OCI-LY7 (cell line): ENCODE data around the gene ROCK1. TPM values are rescaled to one million over a fixed set of nuclear protein-coding genes. Genes with fewer than 3 reads are reported as not detected.
A peak's percentile ranks its signal among the peaks of the same experiment; 100 is the strongest.

ENCODE experiments used
- Bru-seq: library from RNA; stranded (reverse); fragments of 400-500 nt; gene quantifications from one replicate; lab custom pipeline; 2021; lab: Mats Ljungman, UMichigan
- BruChase-seq, 2 experiments: library from RNA; stranded (reverse); fragments of 400-500 nt; gene quantifications; one replicate each; lab custom pipeline; 2021; lab: Mats Ljungman, UMichigan
- BruUV-seq: library from RNA; stranded (reverse); fragments of 400-500 nt; replicated peaks from 2 replicates; lab custom pipeline; 2021; lab: Mats Ljungman, UMichigan
- CTCF ChIA-PET: fragments of 300-600 bp; sonication (Branson Sonifier 250); formaldehyde crosslinking; loops from one replicate; lab custom pipeline; 2022; ENCODE audit warnings: antibody characterized with exemption; ENCODE audit not compliant: unreplicated experiment; lab: Charles Lee
- POLR2A ChIA-PET: fragments of 300-600 bp; sonication (Branson Sonifier 250); formaldehyde crosslinking; loops from one replicate; lab custom pipeline; 2022; ENCODE audit warnings: antibody characterized with exemption; lab: Charles Lee
- DNase-seq: peaks from one replicate; pipeline ENCODE4 v3.0.0-alpha.2; 2015; ENCODE audit warnings: low spot score
- H2AFZ ChIP-seq: fragments of 200-600 bp; sonication (generic), shearing (Covaris generic); 2 replicates; pipeline ENCODE4 v1.6.1; 2014; ENCODE audit warnings: mild to moderate bottlenecking, antibody characterized with exemption, low read length, moderate library complexity
- H3K27ac ChIP-seq: fragments of 200-600 bp; sonication (generic); 2 replicates; pipeline ENCODE4 v1.5.1; 2014; ENCODE audit warnings: mixed run types, low read depth, mild to moderate bottlenecking, moderate library complexity, low read length, inconsistent platforms; ENCODE audit not compliant: poor library complexity, severe bottlenecking
- H3K36me3 ChIP-seq: fragments of 200-600 bp; sonication (generic); 2 replicates; pipeline ENCODE4 v1.6.1; 2014; ENCODE audit warnings: mild to moderate bottlenecking, antibody characterized with exemption, low read length, moderate library complexity, mixed read lengths; ENCODE audit not compliant: insufficient read depth
- H3K4me1 ChIP-seq: fragments of 200-600 bp; sonication (generic); 2 replicates; pipeline ENCODE4 v1.5.1; 2014; ENCODE audit warnings: mild to moderate bottlenecking, low read length; ENCODE audit not compliant: insufficient read depth, poor library complexity, severe bottlenecking
- H3K4me2 ChIP-seq: fragments of 200-600 bp; sonication (generic); 2 replicates; pipeline ENCODE4 v1.6.1; 2014; ENCODE audit warnings: mild to moderate bottlenecking, low read length
- H3K4me3 ChIP-seq: fragments of 200-600 bp; sonication (generic); 2 replicates; pipeline ENCODE4 v1.5.1; 2014; ENCODE audit warnings: mild to moderate bottlenecking, low read depth, low read length; ENCODE audit not compliant: poor library complexity, severe bottlenecking
- H3K79me2 ChIP-seq: fragments of 200-600 bp; sonication (generic); 2 replicates; pipeline ENCODE4 v1.6.1; 2016; ENCODE audit warnings: low read depth, mild to moderate bottlenecking, low read length, moderate library complexity, mixed read lengths; ENCODE audit not compliant: insufficient read depth
- H3K9me2 ChIP-seq: fragments of 200-600 bp; sonication (generic); 2 replicates; pipeline ENCODE4 v1.6.1; 2016; ENCODE audit warnings: mild to moderate bottlenecking, low read length, mixed read lengths; ENCODE audit not compliant: insufficient read depth
- H3K9me3 ChIP-seq: fragments of 200-600 bp; sonication (generic); 2 replicates; pipeline ENCODE4 v1.6.1; 2014; ENCODE audit warnings: mild to moderate bottlenecking, mixed run types, low read length, mixed read lengths
- H4K20me1 ChIP-seq: fragments of 200-600 bp; sonication (generic); 2 replicates; pipeline ENCODE4 v1.6.1; 2014; ENCODE audit warnings: mild to moderate bottlenecking, antibody characterized with exemption, low read length, moderate library complexity, mixed read lengths; ENCODE audit not compliant: insufficient read depth
- CTCF ChIP-seq: fragments of 200-600 bp; sonication (generic); conservative IDR thresholded peaks from 2 replicates; pipeline ENCODE4 v1.5.1; 2014; ENCODE audit warnings: mild to moderate bottlenecking, antibody characterized with exemption, low read length, moderate library complexity, mixed read lengths
- EZH2phosphoT487 ChIP-seq: fragments of 200-600 bp; sonication (generic); IDR thresholded peaks from 2 replicates; pipeline ENCODE4 v1.6.1; 2018; ENCODE audit warnings: low read depth, borderline replicate concordance, mild to moderate bottlenecking, mixed run types, antibody characterized with exemption, low read length, moderate library complexity, mixed read lengths
- intact Hi-C: fragments of 100-400 bp; cut with micrococcal nuclease; formaldehyde crosslinking; loops from one replicate; pipeline ENCODE4 v1.10.0; 2022; ENCODE audit not compliant: unreplicated experiment
- long read RNA-seq: library from polyadenylated mRNA; stranded (forward); transcript quantifications from one replicate; pipeline ENCODE4 v2.0.0, GENCODE V29; 2022
- total RNA-seq, 2 experiments: library from RNA; depleted of rRNA in 1 of 2; stranded (reverse); fragments of >200 nt in 1 of 2; shearing (Covaris generic) in 1 of 2; gene quantifications; 2 replicates each; pipeline ENCODE4 v1.2.3, GENCODE V29; 2014 to 2022

ROCK1 gene
- total RNA-seq (2014; rRNA removed; shearing (Covaris generic)) (43.2 and 48.5 TPM in 2 replicates), total RNA-seq (2022) (69.6 and 75.6 TPM in 2 replicates), Bru-seq, nascent RNA (percentile 92 among the genes with signal in this experiment), BruChase-seq, experiment 1, labeled RNA remaining after a 6-hour chase (percentile 87 among the genes with signal in this experiment), BruChase-seq, experiment 2, labeled RNA remaining after a 2-hour chase (percentile 86 among the genes with signal in this experiment)
- long read RNA-seq, full-length matches to known transcripts: 29 of 48 reads
- long read RNA-seq, partial matches to known transcripts: 13 of 48 reads
- long read RNA-seq, other reads (novel, unspliced or antisense): 6 of 48 reads

GRCh38 chr18:21111346-21112139 lies at the start of gene ROCK1:
TSS of gene ROCK1 (minus strand) at chr18:21111813. CDS start at chr18:21110910, 903 bp downstream.
- H3K4me3 ChIP-seq: peak within 1 kb of the TSS; percentile 90
- POLR2A ChIA-PET: interaction anchor here (0.6 to 1.8 kb wide), 6 partner anchors 11 to 144 kb away, joined by 3 to 7 read pairs (median 5); no protein-coding TSS in a partner anchor
- intact Hi-C loops: loop anchor here (10.0 kb wide), 2 partner anchors 137 to 493 kb away; partner anchors contain the start of gene ESCO1
- H3K9me3 ChIP-seq: no peaks in the 10 kb centered on the region
- peaks cover 41% of the 10 kb centered on the region for H4K20me1 ChIP-seq
- peaks cover 49% of the 10 kb centered on the region for H3K79me2 ChIP-seq
- peak; percentile 95 for DNase-seq
- peak within 1 kb of the TSS; percentile 89 for H3K27ac ChIP-seq
- peak within 1 kb of the TSS; percentile 99 for H3K4me2 ChIP-seq
- H3K9me2 ChIP-seq: no peaks in the 10 kb centered on the region
- CTCF ChIA-PET: no interaction called here
- H3K4me1 ChIP-seq: peaks cover 30% of the 10 kb centered on the region
- BruUV-seq: no TSS peak
- H3K36me3 ChIP-seq: peaks cover 5% of the 10 kb centered on the region; the same call in 1 of the 2 replicates
- peak within 1 kb of the TSS; percentile 93 for H2AFZ ChIP-seq
- no peak for TF ChIP-seq CTCF
- no peak for TF ChIP-seq EZH2phosphoT487

- H3K4me3 ChIP-seq: no peak overlapping the region
- no peak overlapping the region for H3K4me2 ChIP-seq
- no peaks in the 10 kb centered on the region for H3K9me2 ChIP-seq
- intact Hi-C loops: no loop called here
- no peak for DNase-seq
- TF ChIP-seq EZH2phosphoT487 (no peak), CTCF (no peak)
- no peaks in the 10 kb centered on the region for H3K79me2 ChIP-seq
- no TSS peak for BruUV-seq
- ChIA-PET POLR2A (interaction anchor here (0.7 kb wide), 1 partner anchor 1342 kb away, joined by 3 read pairs; no protein-coding TSS in a partner anchor), CTCF (no interaction called here)
- no peaks in the 10 kb centered on the region for H4K20me1 ChIP-seq
- H3K4me1 ChIP-seq: no peaks in the 10 kb centered on the region
- H3K36me3 ChIP-seq: no peaks in the 10 kb centered on the region
- no peak overlapping the region for H2AFZ ChIP-seq
- H3K9me3 ChIP-seq: peaks cover 19% of the 10 kb centered on the region; the same call in 1 of the 2 replicates
- no peak overlapping the region for H3K27ac ChIP-seq
Measured at GRCh38 chr18:21155443-21155842, 43.8 kb upstream of the ROCK1 start.
